K562 (cell line): ENCODE measurements around the gene EPHB2. TPM values are rescaled to one million over a fixed set of nuclear protein-coding genes. Genes with fewer than 3 reads are reported as not detected.

Experiments
- CSDE1 ChIP-seq, 2 experiments: fragments of 450-650 bp; IDR thresholded peaks; 2 replicates each; pipeline ENCODE4 v1.6.1; 2016; ENCODE audit warnings: mild to moderate bottlenecking in 1 of 2
- SRF ChIP-seq, 2 experiments: fragments of 250-450, 450-650 bp in 1 of 2; sonication (Bioruptor Pico) in 1 of 2; sonication (generic) in 1 of 2; formaldehyde crosslinking; IDR thresholded peaks; 2 replicates each; pipeline versions ENCODE4 v1.5.0 to v1.5.1; 2020 to 2022; ENCODE audit warnings: mild to moderate bottlenecking in 1 of 2, missing genetic modification reagents in 1 of 2
- ZBTB40 ChIP-seq, 2 experiments: fragments of 450-650 bp in 1 of 2; sonication (generic) in 1 of 2; formaldehyde crosslinking in 1 of 2; IDR thresholded peaks; 2 replicates each; pipeline versions ENCODE4 v1.7.1 to v1.9.0; 2016 to 2022; ENCODE audit warnings: inconsistent platforms in 1 of 2, mild to moderate bottlenecking in 1 of 2, missing genetic modification reagents in 1 of 2
- ZFPM2 ChIP-seq: fragments of 250-450 bp; sonication (Bioruptor Pico); IDR thresholded peaks from 2 replicates; pipeline ENCODE4 v1.5.1; 2022; ENCODE audit warnings: mild to moderate bottlenecking
- ZNF232 ChIP-seq: sonication (generic); formaldehyde crosslinking; IDR thresholded peaks from 2 replicates; pipeline ENCODE4 v1.8.0; 2022; ENCODE audit warnings: mild to moderate bottlenecking, missing genetic modification reagents
- ZNF695 ChIP-seq: fragments of 450-650 bp; formaldehyde crosslinking; IDR thresholded peaks from 2 replicates; pipeline ENCODE4 v1.4.0; 2020; ENCODE audit warnings: mild to moderate bottlenecking, moderate library complexity
- polyA plus RNA-seq, 8 experiments: library from polyadenylated mRNA; depleted of rRNA in 4 of 8; stranded (reverse) in 5 of 8; unstranded in 3 of 8; fragments of >200 nt; fragmentation: Nextera tagmentation in 2 of 8; fragmentation: Illumina TruSeq in 1 of 8; extraction: Ambion mirVana in 2 of 8; extraction: Trizol in 1 of 8; gene quantifications; 2 replicates each; pipeline versions ENCODE4 v1.2.1 to v1.2.3, GENCODE V29; 2011 to 2014; ENCODE audit warnings: inconsistent platforms in 1 of 8, missing spikeins in 1 of 8
- total RNA-seq, 7 experiments: library from RNA; depleted of rRNA in 6 of 7; stranded (reverse); fragments of >200 nt in 6 of 7; fragmentation: Illumina TruSeq in 2 of 7; extraction: Trizol in 2 of 7; gene quantifications; 2 replicates each; pipeline versions ENCODE4 v1.2.1 to v1.2.3, GENCODE V29; 2011 to 2021; ENCODE audit warnings: low replicate concordance in 1 of 7
- TF ChIP-seq, protein P1 (sequence below): fragments of 200-600 bp; sonication (generic); IDR thresholded peaks from one replicate; pipeline ENCODE4 v1.6.1; 2012; ENCODE audit warnings: mild to moderate bottlenecking, low read depth, low read length, inconsistent platforms

Gene EPHB2
- total and polyA plus RNA-seq, 9 of the 15 experiments (the other 6 are each of a cell fraction or from before 2014, with no cell fraction given) = not detected

DNA sequence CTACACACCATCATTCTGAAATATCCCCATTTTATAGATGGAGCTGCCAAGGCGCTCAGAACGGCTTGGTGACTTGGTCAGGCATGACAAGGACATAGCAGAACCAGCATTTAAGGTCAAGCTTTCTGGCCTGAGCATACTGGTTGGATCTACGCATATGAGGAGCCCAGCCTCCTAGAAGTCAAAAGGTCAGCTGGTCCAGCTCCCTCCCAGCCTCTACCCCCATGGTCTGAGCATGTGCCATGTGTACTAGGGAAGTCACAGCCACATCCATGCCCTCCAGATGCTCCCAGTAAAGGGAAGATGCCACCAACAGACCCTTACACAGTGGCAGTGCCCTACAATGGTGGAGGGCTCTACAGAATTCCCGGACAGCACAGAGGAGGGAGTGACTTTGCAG is 96.7 kb downstream of the EPHB2 start (continued):
- TF ChIP-seq, protein P1, sequence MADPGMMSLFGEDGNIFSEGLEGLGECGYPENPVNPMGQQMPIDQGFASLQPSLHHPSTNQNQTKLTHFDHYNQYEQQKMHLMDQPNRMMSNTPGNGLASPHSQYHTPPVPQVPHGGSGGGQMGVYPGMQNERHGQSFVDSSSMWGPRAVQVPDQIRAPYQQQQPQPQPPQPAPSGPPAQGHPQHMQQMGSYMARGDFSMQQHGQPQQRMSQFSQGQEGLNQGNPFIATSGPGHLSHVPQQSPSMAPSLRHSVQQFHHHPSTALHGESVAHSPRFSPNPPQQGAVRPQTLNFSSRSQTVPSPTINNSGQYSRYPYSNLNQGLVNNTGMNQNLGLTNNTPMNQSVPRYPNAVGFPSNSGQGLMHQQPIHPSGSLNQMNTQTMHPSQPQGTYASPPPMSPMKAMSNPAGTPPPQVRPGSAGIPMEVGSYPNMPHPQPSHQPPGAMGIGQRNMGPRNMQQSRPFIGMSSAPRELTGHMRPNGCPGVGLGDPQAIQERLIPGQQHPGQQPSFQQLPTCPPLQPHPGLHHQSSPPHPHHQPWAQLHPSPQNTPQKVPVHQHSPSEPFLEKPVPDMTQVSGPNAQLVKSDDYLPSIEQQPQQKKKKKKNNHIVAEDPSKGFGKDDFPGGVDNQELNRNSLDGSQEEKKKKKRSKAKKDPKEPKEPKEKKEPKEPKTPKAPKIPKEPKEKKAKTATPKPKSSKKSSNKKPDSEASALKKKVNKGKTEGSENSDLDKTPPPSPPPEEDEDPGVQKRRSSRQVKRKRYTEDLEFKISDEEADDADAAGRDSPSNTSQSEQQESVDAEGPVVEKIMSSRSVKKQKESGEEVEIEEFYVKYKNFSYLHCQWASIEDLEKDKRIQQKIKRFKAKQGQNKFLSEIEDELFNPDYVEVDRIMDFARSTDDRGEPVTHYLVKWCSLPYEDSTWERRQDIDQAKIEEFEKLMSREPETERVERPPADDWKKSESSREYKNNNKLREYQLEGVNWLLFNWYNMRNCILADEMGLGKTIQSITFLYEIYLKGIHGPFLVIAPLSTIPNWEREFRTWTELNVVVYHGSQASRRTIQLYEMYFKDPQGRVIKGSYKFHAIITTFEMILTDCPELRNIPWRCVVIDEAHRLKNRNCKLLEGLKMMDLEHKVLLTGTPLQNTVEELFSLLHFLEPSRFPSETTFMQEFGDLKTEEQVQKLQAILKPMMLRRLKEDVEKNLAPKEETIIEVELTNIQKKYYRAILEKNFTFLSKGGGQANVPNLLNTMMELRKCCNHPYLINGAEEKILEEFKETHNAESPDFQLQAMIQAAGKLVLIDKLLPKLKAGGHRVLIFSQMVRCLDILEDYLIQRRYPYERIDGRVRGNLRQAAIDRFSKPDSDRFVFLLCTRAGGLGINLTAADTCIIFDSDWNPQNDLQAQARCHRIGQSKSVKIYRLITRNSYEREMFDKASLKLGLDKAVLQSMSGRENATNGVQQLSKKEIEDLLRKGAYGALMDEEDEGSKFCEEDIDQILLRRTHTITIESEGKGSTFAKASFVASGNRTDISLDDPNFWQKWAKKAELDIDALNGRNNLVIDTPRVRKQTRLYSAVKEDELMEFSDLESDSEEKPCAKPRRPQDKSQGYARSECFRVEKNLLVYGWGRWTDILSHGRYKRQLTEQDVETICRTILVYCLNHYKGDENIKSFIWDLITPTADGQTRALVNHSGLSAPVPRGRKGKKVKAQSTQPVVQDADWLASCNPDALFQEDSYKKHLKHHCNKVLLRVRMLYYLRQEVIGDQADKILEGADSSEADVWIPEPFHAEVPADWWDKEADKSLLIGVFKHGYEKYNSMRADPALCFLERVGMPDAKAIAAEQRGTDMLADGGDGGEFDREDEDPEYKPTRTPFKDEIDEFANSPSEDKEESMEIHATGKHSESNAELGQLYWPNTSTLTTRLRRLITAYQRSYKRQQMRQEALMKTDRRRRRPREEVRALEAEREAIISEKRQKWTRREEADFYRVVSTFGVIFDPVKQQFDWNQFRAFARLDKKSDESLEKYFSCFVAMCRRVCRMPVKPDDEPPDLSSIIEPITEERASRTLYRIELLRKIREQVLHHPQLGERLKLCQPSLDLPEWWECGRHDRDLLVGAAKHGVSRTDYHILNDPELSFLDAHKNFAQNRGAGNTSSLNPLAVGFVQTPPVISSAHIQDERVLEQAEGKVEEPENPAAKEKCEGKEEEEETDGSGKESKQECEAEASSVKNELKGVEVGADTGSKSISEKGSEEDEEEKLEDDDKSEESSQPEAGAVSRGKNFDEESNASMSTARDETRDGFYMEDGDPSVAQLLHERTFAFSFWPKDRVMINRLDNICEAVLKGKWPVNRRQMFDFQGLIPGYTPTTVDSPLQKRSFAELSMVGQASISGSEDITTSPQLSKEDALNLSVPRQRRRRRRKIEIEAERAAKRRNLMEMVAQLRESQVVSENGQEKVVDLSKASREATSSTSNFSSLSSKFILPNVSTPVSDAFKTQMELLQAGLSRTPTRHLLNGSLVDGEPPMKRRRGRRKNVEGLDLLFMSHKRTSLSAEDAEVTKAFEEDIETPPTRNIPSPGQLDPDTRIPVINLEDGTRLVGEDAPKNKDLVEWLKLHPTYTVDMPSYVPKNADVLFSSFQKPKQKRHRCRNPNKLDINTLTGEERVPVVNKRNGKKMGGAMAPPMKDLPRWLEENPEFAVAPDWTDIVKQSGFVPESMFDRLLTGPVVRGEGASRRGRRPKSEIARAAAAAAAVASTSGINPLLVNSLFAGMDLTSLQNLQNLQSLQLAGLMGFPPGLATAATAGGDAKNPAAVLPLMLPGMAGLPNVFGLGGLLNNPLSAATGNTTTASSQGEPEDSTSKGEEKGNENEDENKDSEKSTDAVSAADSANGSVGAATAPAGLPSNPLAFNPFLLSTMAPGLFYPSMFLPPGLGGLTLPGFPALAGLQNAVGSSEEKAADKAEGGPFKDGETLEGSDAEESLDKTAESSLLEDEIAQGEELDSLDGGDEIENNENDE = no peak
- TF ChIP-seq ZNF695 (CRISPR knock-in tag) = no peak
- TF ChIP-seq CSDE1 (IDR thresholded peaks at IDR 0.05) = no peak
- TF ChIP-seq SRF (CRISPR knock-in tag; IDR thresholded peaks at IDR 0.05) = no peak
- no peak for TF ChIP-seq ZBTB40 (IDR thresholded peaks at IDR 0.05)
- no peak for TF ChIP-seq ZBTB40 (CRISPR knock-in tag; IDR thresholded peaks at IDR 0.05)
- TF ChIP-seq ZFPM2 (CRISPR knock-in tag) = no peak
- TF ChIP-seq ZNF232 (CRISPR knock-in tag) = no peak
